ENCODE measurements around the gene STRN. TPM values are rescaled to one million over a fixed set of nuclear protein-coding genes. Genes with fewer than 3 reads are reported as not detected.

Gene STRN
- total RNA-seq, 2 experiments from 2014 or later = 20.4 to 20.8 TPM

- ChIA-PET CTCF (no interaction called here), POLR2A (no interaction called here)
- intact Hi-C loops (cut with DNase I, micrococcal nuclease) = no loop called here
- no peak for DNase-seq
- Mint-ChIP-seq H3K27me3 (no peaks in the 10 kb centered on the region), H3K4me1 (ENCODE audit: low read depth) (no peaks in the 10 kb centered on the region), H3K27ac (no peak overlapping the region), H3K36me3 (ENCODE audit: low read depth) (peaks cover 77% of the 10 kb centered on the region), H3K4me3 (no peak overlapping the region), H3K9me3 (no peaks in the 10 kb centered on the region)
- no peaks in the 10 kb centered on the region for H3K27me3 ChIP-seq (ENCODE audit: control insufficient read depth in 1 of 2, insufficient read depth in 2 of 2, low read length in 2 of 2)
- H3K36me3 ChIP-seq (ENCODE audit: insufficient read depth, low read length) = peaks cover 46% of the 10 kb centered on the region
- no peaks in the 10 kb centered on the region for H3K4me1 ChIP-seq (ENCODE audit: insufficient read depth, low read length)
- no peak overlapping the region for H3K4me3 ChIP-seq (ENCODE audit: low read length)
- no peak for ATAC-seq (ENCODE audit: poor library complexity)
- H3K27ac ChIP-seq (ENCODE audit: low read depth in 1 of 2, low read length in 2 of 2) = no peak overlapping the region
- no peak for TF ChIP-seq CTCF (IDR thresholded peaks at IDR 0.05)
- H3K9me3 ChIP-seq (ENCODE audit: control insufficient read depth in 1 of 2, insufficient read depth in 1 of 2, low read length in 2 of 2) = no peaks in the 10 kb centered on the region
These were observed 80.7 kb downstream of the STRN start for GRCh38 chr2:36885605-36886004.

- Mint-ChIP-seq H3K4me3 (no peak overlapping the region), H3K27ac (no peak overlapping the region), H3K4me1 (ENCODE audit: low read depth) (no peaks in the 10 kb centered on the region), H3K9me3 (no peaks in the 10 kb centered on the region), H3K36me3 (ENCODE audit: low read depth) (peaks cover 73% of the 10 kb centered on the region), H3K27me3 (no peaks in the 10 kb centered on the region)
- no peak for TF ChIP-seq CTCF (IDR thresholded peaks at IDR 0.05)
- Histone ChIP-seq H3K9me3 (ENCODE audit: control insufficient read depth in 1 of 2, insufficient read depth in 1 of 2, low read length in 2 of 2) (no peaks in the 10 kb centered on the region), H3K4me1 (ENCODE audit: insufficient read depth, low read length) (no peaks in the 10 kb centered on the region), H3K4me3 (ENCODE audit: low read length) (no peak overlapping the region), H3K36me3 (ENCODE audit: insufficient read depth, low read length) (peaks cover 51% of the 10 kb centered on the region), H3K27me3 (ENCODE audit: control insufficient read depth in 1 of 2, insufficient read depth in 2 of 2, low read length in 2 of 2) (no peaks in the 10 kb centered on the region), H3K27ac (ENCODE audit: low read depth in 1 of 2, low read length in 2 of 2) (no peak overlapping the region)
- ChIA-PET CTCF (no interaction called here), POLR2A (interaction anchor here (1.1 kb wide), 1 partner anchor 12 kb away, joined by 3 read pairs; no protein-coding TSS in a partner anchor)
- ATAC-seq (ENCODE audit: poor library complexity) (no peak), DNase-seq (no peak)
- intact Hi-C loops (cut with DNase I, micrococcal nuclease) = no loop called here
These were observed 83.8 kb downstream of the STRN start for GRCh38 chr2:36882532-36882931.

- Mint-ChIP-seq H3K4me3 (no peak overlapping the region), H3K9me3 (no peaks in the 10 kb centered on the region), H3K27me3 (no peaks in the 10 kb centered on the region), H3K36me3 (ENCODE audit: low read depth) (peaks cover 80% of the 10 kb centered on the region), H3K4me1 (ENCODE audit: low read depth) (no peaks in the 10 kb centered on the region), H3K27ac (no peak overlapping the region)
- peaks cover 58% of the 10 kb centered on the region for H3K36me3 ChIP-seq (ENCODE audit: insufficient read depth, low read length)
- H3K4me3 ChIP-seq (ENCODE audit: low read length) = no peak overlapping the region
- no peak overlapping the region for H3K27ac ChIP-seq (ENCODE audit: low read depth in 1 of 2, low read length in 2 of 2)
- H3K9me3 ChIP-seq (ENCODE audit: control insufficient read depth in 1 of 2, insufficient read depth in 1 of 2, low read length in 2 of 2) = no peaks in the 10 kb centered on the region
- no peaks in the 10 kb centered on the region for H3K27me3 ChIP-seq (ENCODE audit: control insufficient read depth in 1 of 2, insufficient read depth in 2 of 2, low read length in 2 of 2)
- DNase-seq = no peak
- CTCF ChIA-PET = no interaction called here
- ATAC-seq (ENCODE audit: poor library complexity) = no peak
- H3K4me1 ChIP-seq (ENCODE audit: insufficient read depth, low read length) = no peaks in the 10 kb centered on the region
- intact Hi-C loops (cut with DNase I, micrococcal nuclease) = no loop called here
- POLR2A ChIA-PET = interaction anchor here (1.1 kb wide), 1 partner anchor 11 kb away, joined by 3 read pairs; no protein-coding TSS in a partner anchor
- no peak for TF ChIP-seq CTCF (IDR thresholded peaks at IDR 0.05)
These were observed 84.5 kb downstream of the STRN start for GRCh38 chr2:36881816-36882215.

Data from CD4-positive, alpha-beta T cell (primary cell).